Caco-2 (cell line): Measurements from ENCODE around the gene BRAT1. TPM values are rescaled to one million over a fixed set of nuclear protein-coding genes. Genes with fewer than 3 reads are reported as not detected.

Experiments used
- BruUV-seq: library from RNA; stranded (reverse); fragments of 400-500 nt; replicated peaks from 2 replicates; lab custom pipeline; 2021; lab: Mats Ljungman, UMichigan
- CTCF ChIA-PET: fragments of 300-600 bp; sonication (Branson Sonifier 250); formaldehyde crosslinking; loops from one replicate; lab custom pipeline; 2022; ENCODE audit warnings: antibody characterized with exemption; lab: Charles Lee
- POLR2A ChIA-PET: fragments of 300-600 bp; sonication (Branson Sonifier 250); formaldehyde crosslinking; loops from one replicate; lab custom pipeline; 2022; ENCODE audit warnings: antibody characterized with exemption; lab: Charles Lee
- DNase-seq, 2 experiments: peaks; one replicate each; pipeline versions ENCODE4 v3.0.0 to v3.0.0-alpha.2; 2020 to 2022
- H3K27me3 ChIP-seq: replicated peaks from 2 replicates; pipeline ENCODE4 v1.6.0; 2011; ENCODE audit warnings: low read length; ENCODE audit not compliant: control insufficient read depth, insufficient read depth
- H3K36me3 ChIP-seq: 2 replicates; pipeline ENCODE4 v1.5.1; 2011; ENCODE audit warnings: low read length; ENCODE audit not compliant: control insufficient read depth, insufficient read depth
- H3K4me1 ChIP-seq: fragments of 250-450 bp; sonication (Bioruptor Pico); 2 replicates; pipeline ENCODE4 v1.5.1; 2020; ENCODE audit warnings: mild to moderate bottlenecking
- H3K4me3 ChIP-seq: 2 replicates; pipeline ENCODE4 v1.5.1; 2011; ENCODE audit warnings: low read depth, mild to moderate bottlenecking, control low read depth, low read length
- H3K9me3 ChIP-seq: fragments of 250-450 bp; sonication (Bioruptor Pico); 2 replicates; pipeline ENCODE4 v1.5.1; 2020; ENCODE audit warnings: mild to moderate bottlenecking, moderate library complexity
- H3K27ac Mint-ChIP-seq: one replicate; pipeline ENCODE4 v1.8.0; 2022; ENCODE audit warnings: mixed read lengths; ENCODE audit not compliant: unreplicated experiment
- H3K27me3 Mint-ChIP-seq: one replicate; pipeline ENCODE4 v1.8.0; 2022; ENCODE audit warnings: mixed read lengths; ENCODE audit not compliant: insufficient read depth, unreplicated experiment
- H3K36me3 Mint-ChIP-seq: one replicate; pipeline ENCODE4 v1.8.0; 2022; ENCODE audit warnings: mild to moderate bottlenecking, mixed read lengths; ENCODE audit not compliant: insufficient read depth, unreplicated experiment
- H3K4me1 Mint-ChIP-seq: one replicate; pipeline ENCODE4 v1.8.0; 2022; ENCODE audit warnings: low read depth, mixed read lengths; ENCODE audit not compliant: unreplicated experiment
- H3K4me3 Mint-ChIP-seq: one replicate; pipeline ENCODE4 v1.8.0; 2022; ENCODE audit warnings: mild to moderate bottlenecking, moderate library complexity, mixed read lengths; ENCODE audit not compliant: unreplicated experiment
- H3K9me3 Mint-ChIP-seq: one replicate; pipeline ENCODE4 v1.8.0; 2022; ENCODE audit warnings: mixed read lengths; ENCODE audit not compliant: unreplicated experiment
- CTCF ChIP-seq, 2 experiments: fragments of 200-600 bp in 1 of 2; IDR thresholded peaks; 1 replicate in 1 of 2; 2 replicates in 1 of 2; pipeline versions ENCODE4 v1.5.1 to v1.8.0; 2011 to 2022; ENCODE audit warnings: antibody characterized with exemption in 1 of 2, control low read depth in 1 of 2, inconsistent platforms in 1 of 2, low read depth in 1 of 2, low read length in 1 of 2, mild to moderate bottlenecking in 1 of 2, moderate library complexity in 1 of 2; ENCODE audit not compliant: insufficient read depth in 1 of 2, severe bottlenecking in 1 of 2, unreplicated experiment in 1 of 2
- intact Hi-C: fragments of 100-400 bp; cut with micrococcal nuclease; formaldehyde crosslinking; loops from one replicate; pipeline ENCODE4 v1.10.0; 2022; ENCODE audit not compliant: unreplicated experiment
- total RNA-seq: library from RNA; stranded (reverse); gene quantifications from 2 replicates; pipeline ENCODE4 v1.2.3, GENCODE V29; 2022

The BRAT1 gene
- total RNA-seq, 1 experiment from 2014 or later = 33.5 TPM

GRCh38 chr7:2494191-2495130 lies 60.9 kb downstream of the BRAT1 start:
- Histone ChIP-seq H3K27me3 (no peaks in the 10 kb centered on the region), H3K36me3 (no peaks in the 10 kb centered on the region), H3K4me1 (no peaks in the 10 kb centered on the region), H3K4me3 (no peak overlapping the region), H3K9me3 (no peaks in the 10 kb centered on the region)
- H3K4me3 Mint-ChIP-seq = no peak overlapping the region
- no peak for DNase-seq
- no peaks in the 10 kb centered on the region for H3K36me3 Mint-ChIP-seq
- ChIA-PET CTCF (no interaction called here), POLR2A (no interaction called here)
- H3K4me1 Mint-ChIP-seq = peaks cover 7% of the 10 kb centered on the region
- no peak overlapping the region for H3K27ac Mint-ChIP-seq
- no TSS peak for BruUV-seq
- H3K9me3 Mint-ChIP-seq = peaks cover 17% of the 10 kb centered on the region
- intact Hi-C loops = no loop called here
- no peaks in the 10 kb centered on the region for H3K27me3 Mint-ChIP-seq
- TF ChIP-seq CTCF (IDR thresholded peaks at IDR 0.05; ENCODE audit: insufficient read depth in 1 of 2, low read depth in 1 of 2, low read length in 1 of 2, severe bottlenecking in 1 of 2, unreplicated experiment in 1 of 2) = no peak

- no TSS peak for BruUV-seq
- Mint-ChIP-seq H3K36me3 (no peaks in the 10 kb centered on the region), H3K27ac (no peak overlapping the region), H3K27me3 (no peaks in the 10 kb centered on the region), H3K4me1 (peaks cover 7% of the 10 kb centered on the region), H3K9me3 (peaks cover 17% of the 10 kb centered on the region), H3K4me3 (no peak overlapping the region)
- intact Hi-C loops = no loop called here
- ChIA-PET POLR2A (no interaction called here), CTCF (interaction anchor here (0.7 to 1.0 kb wide), 2 partner anchors 24 to 35 kb away, joined by 3 to 6 read pairs; no protein-coding TSS in a partner anchor)
- no peak for DNase-seq
- Histone ChIP-seq H3K4me3 (no peak overlapping the region), H3K36me3 (no peaks in the 10 kb centered on the region), H3K4me1 (no peaks in the 10 kb centered on the region), H3K9me3 (no peaks in the 10 kb centered on the region), H3K27me3 (no peaks in the 10 kb centered on the region)
- no peak for TF ChIP-seq CTCF (IDR thresholded peaks at IDR 0.05; ENCODE audit: insufficient read depth in 1 of 2, low read depth in 1 of 2, low read length in 1 of 2, severe bottlenecking in 1 of 2, unreplicated experiment in 1 of 2)
Measured at GRCh38 chr7:2493205-2494164, 61.8 kb downstream of the BRAT1 start.

GRCh38 chr7:2492038-2492437 lies 63.3 kb downstream of the BRAT1 start:
- Histone ChIP-seq H3K4me3 (no peak overlapping the region), H3K27me3 (no peaks in the 10 kb centered on the region), H3K9me3 (no peaks in the 10 kb centered on the region), H3K36me3 (no peaks in the 10 kb centered on the region), H3K4me1 (no peaks in the 10 kb centered on the region)
- no peak overlapping the region for H3K27ac Mint-ChIP-seq
- BruUV-seq = no TSS peak
- no peaks in the 10 kb centered on the region for H3K36me3 Mint-ChIP-seq
- peaks cover 7% of the 10 kb centered on the region for H3K4me1 Mint-ChIP-seq
- TF ChIP-seq CTCF (IDR thresholded peaks at IDR 0.05; ENCODE audit: insufficient read depth in 1 of 2, low read depth in 1 of 2, low read length in 1 of 2, severe bottlenecking in 1 of 2, unreplicated experiment in 1 of 2) = no peak
- DNase-seq = no peak
- no peaks in the 10 kb centered on the region for H3K27me3 Mint-ChIP-seq
- no peak overlapping the region for H3K4me3 Mint-ChIP-seq
- intact Hi-C loops = no loop called here
- POLR2A ChIA-PET = no interaction called here
- CTCF ChIA-PET = no interaction called here
- peaks cover 17% of the 10 kb centered on the region for H3K9me3 Mint-ChIP-seq
